Large intestine (tissue), 3 donors: ENCODE results near the gene SAP30. TPM values are rescaled to one million over a fixed set of nuclear protein-coding genes. Genes with fewer than 3 reads are reported as not detected.
A peak's percentile ranks its signal among the peaks of the same experiment; 100 is the strongest.

Source experiments
- DNase-seq, 2 donors: peaks; one replicate each; pipeline versions ENCODE4 v3.0.0 to v3.0.0-alpha.2; 2013
- H3K27ac ChIP-seq: one replicate; pipeline ENCODE4 v1.5.1; 2013; ENCODE audit warnings: low read length
- H3K27me3 ChIP-seq: 2 replicates; pipeline ENCODE4 v1.6.1; 2013; ENCODE audit warnings: low read length; ENCODE audit not compliant: control insufficient read depth, insufficient read depth
- H3K36me3 ChIP-seq: 2 replicates; pipeline ENCODE4 v1.6.1; 2013; ENCODE audit warnings: low read length; ENCODE audit not compliant: control insufficient read depth, insufficient read depth
- H3K4me1 ChIP-seq: one replicate; pipeline ENCODE4 v1.6.1; 2013; ENCODE audit warnings: low read length; ENCODE audit not compliant: control insufficient read depth, insufficient read depth
- H3K4me3 ChIP-seq: one replicate; pipeline ENCODE4 v1.5.1; 2013; ENCODE audit warnings: low read length
- H3K9me3 ChIP-seq: one replicate; pipeline ENCODE4 v1.6.1; 2013; ENCODE audit warnings: mild to moderate bottlenecking, low read depth, low read length, moderate library complexity; ENCODE audit not compliant: control insufficient read depth
- WGBS: methylation state at CpG from one replicate; pipeline ENCODE4 v1.1.5; 2013; ENCODE audit warnings: low lambda C conversion rate; ENCODE audit not compliant: insufficient coverage; 5-methylcytosine and 5-hydroxymethylcytosine counted together
- polyA plus RNA-seq: library from polyadenylated mRNA; unstranded; fragments of 120-200 nt; gene quantifications from one replicate; pipeline ENCODE4 v1.2.1, GENCODE V29; 2013

The SAP30 gene
- polyA plus RNA-seq, 1 donor: 9.5 TPM

GRCh38 chr4:173334085-173334890 is 36.5 kb upstream of the SAP30 start, which contains the start of gene HMGB2:
HMGB2 (minus strand) TSS chr4:173334358; CDS start chr4:173333649, 709 bp downstream.
- peak within 1 kb of the TSS; percentile 99 for H3K4me3 ChIP-seq
- peaks cover 4% of the 10 kb centered on the region for H3K36me3 ChIP-seq
- 0% methylated on average over 1 of the region's 61 CpGs for WGBS
- no peaks in the 10 kb centered on the region for H3K9me3 ChIP-seq
- peak; percentile 100 for DNase-seq
- H3K4me1 ChIP-seq: peaks cover 3% of the 10 kb centered on the region
- H3K27me3 ChIP-seq: no peaks in the 10 kb centered on the region
- H3K27ac ChIP-seq: peak within 1 kb of the TSS; percentile 100

DNA sequence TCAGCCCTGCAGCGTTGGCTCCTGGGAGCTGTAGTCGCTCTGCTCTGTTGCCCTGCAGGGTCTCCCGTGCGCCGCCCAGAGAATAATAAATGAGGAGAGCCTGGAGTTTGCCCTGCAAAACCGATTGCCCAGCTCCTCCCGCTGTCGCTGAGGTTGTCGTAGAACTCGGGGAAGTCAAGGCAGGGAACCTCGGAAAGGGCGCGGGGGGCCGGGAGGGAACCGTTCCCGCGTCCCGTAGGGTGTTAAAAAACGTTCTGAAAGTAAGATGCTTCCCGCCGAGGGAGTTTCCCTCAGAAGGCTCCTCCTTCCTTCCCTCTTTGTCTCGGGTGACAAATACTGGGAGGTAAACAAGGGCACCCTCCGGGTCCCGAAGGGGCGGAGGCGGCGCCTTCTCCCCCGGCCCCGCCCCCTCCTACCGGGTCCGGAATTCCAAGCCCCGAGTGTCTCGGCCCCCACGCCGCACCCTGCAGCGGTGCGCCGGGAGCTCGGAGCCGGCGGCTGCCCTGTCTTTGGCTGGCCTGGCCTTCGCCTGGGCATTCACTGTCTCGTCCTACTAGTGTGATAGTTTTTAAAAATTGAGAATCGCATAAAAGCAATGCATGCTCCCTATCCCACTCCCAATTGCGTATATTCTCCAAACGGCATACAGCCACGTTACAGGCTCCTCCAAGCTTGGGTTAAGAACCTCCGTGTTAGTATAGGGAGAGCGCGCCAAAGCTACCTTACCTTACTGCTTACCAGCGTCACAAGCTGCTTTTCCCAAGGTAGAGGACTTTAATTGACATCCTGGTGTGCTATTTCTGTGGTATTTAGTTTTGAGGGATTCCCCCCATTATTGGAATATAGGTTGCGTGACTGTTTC is 35.6 kb upstream of the SAP30 start:
- Histone ChIP-seq H3K27ac (peak overlapping the region; percentile 92), H3K9me3 (no peaks in the 10 kb centered on the region), H3K4me3 (peak overlapping the region; percentile 67), H3K4me1 (peaks cover 3% of the 10 kb centered on the region), H3K36me3 (no peaks in the 10 kb centered on the region), H3K27me3 (no peaks in the 10 kb centered on the region)
- DNase-seq: peak; percentile 74 to 92
- WGBS: 30% methylated on average over 2 of the region's 52 CpGs

DNA sequence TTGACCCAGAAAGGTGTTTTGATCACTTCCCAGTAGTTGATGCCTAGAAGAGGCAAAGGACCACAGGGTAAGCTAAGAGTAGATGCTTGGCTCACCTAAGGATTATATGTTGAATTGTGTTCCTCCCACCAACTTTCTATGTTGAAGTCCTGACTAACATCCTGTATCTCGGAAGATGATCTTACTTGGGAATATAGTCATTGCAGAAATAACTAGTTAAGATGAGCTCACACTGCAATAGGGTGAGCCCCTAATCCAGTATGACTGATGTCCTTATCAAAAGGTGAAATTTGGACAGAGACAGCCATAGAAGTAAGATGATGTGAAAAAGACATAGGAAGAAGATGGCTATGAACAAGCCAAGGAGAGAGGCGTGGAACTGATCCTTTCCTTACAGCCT is 33.3 kb upstream of the SAP30 start:
- no peaks in the 10 kb centered on the region for H3K36me3 ChIP-seq
- no CpG with 5 or more reads among the region's 2 CpGs for WGBS
- H3K4me1 ChIP-seq: peaks cover 3% of the 10 kb centered on the region
- H3K9me3 ChIP-seq: no peaks in the 10 kb centered on the region
- H3K4me3 ChIP-seq: no peak overlapping the region
- DNase-seq: no peak
- no peaks in the 10 kb centered on the region for H3K27me3 ChIP-seq
- H3K27ac ChIP-seq: no peak overlapping the region

DNA sequence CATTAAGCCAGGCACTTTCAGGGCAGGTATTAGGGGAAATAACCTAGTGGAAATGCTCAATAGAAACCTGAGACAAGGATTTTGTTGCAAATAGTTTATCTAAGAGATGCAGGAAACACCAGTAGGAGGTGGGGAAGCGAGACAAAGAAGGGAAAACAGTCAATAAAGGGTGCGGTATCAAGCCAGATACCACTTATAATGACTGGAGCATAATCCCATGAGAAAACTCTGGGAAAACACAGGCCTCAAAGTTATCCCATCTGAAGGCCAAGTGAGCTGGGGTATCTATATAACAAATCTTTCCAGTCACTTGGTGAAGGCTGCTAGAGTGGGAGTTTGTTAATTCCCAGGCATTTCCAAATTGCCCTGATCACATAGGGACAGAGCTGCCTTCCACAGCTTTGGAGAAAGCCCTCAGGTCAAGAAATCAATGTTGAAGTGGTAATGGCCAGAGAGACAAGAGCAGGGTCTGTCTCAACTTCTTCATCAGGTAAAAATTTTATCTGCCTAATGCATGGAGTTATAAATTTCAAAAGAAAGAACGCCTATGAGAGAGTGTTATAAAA is 26.8 kb upstream of the SAP30 start:
- Histone ChIP-seq H3K36me3 (no peaks in the 10 kb centered on the region), H3K9me3 (no peaks in the 10 kb centered on the region), H3K27ac (no peak overlapping the region), H3K4me3 (no peak overlapping the region), H3K4me1 (no peaks in the 10 kb centered on the region), H3K27me3 (no peaks in the 10 kb centered on the region)
- WGBS: 83% methylated on average over 1 of the region's 3 CpGs
- DNase-seq: no peak

GRCh38 chr4:173345648-173346047 is 25.1 kb upstream of the SAP30 start:
- no peaks in the 10 kb centered on the region for H3K4me1 ChIP-seq
- 20% methylated on average over 1 of the region's 2 CpGs for WGBS
- no peak for DNase-seq
- no peaks in the 10 kb centered on the region for H3K36me3 ChIP-seq
- no peaks in the 10 kb centered on the region for H3K27me3 ChIP-seq
- H3K4me3 ChIP-seq: no peak overlapping the region
- H3K9me3 ChIP-seq: no peaks in the 10 kb centered on the region
- no peak overlapping the region for H3K27ac ChIP-seq

- DNase-seq: no peak
These were observed 24.7 kb upstream of the SAP30 start for GRCh38 chr4:173346074-173346473.

DNA sequence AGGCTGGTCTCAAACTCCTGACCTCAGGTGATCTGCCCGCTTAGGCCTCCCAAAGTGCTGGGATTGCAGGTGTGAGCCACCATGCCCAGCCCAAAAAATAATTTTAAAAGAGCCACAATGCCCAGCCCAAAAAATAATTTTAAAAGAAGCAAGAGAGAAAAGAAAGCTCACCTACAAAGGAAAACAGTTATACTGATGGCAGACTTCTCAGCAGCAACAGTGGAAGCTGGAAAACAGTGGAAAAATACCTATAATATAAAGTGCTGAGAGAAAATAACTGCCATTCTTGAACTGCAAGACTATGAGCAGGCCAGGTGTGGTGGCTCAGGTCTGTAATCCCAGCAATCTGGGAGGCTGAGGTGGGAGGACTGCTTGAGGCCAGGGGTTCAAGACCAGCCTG is 23.3 kb upstream of the SAP30 start:
- H3K27ac ChIP-seq: no peak overlapping the region
- no peak for DNase-seq
- no peaks in the 10 kb centered on the region for H3K9me3 ChIP-seq
- no peaks in the 10 kb centered on the region for H3K27me3 ChIP-seq
- no CpG with 5 or more reads among the region's 1 CpG for WGBS
- no peaks in the 10 kb centered on the region for H3K36me3 ChIP-seq
- no peak overlapping the region for H3K4me3 ChIP-seq
- H3K4me1 ChIP-seq: no peaks in the 10 kb centered on the region

More at GRCh38 chr4:173346074-173346473, 24.7 kb upstream of the SAP30 start:
- H3K4me1 ChIP-seq: no peaks in the 10 kb centered on the region
- H3K27me3 ChIP-seq: no peaks in the 10 kb centered on the region
- 100% methylated on average over 2 of the region's 2 CpGs for WGBS
- H3K36me3 ChIP-seq: no peaks in the 10 kb centered on the region
- no peak overlapping the region for H3K27ac ChIP-seq
- H3K9me3 ChIP-seq: no peaks in the 10 kb centered on the region
- no peak overlapping the region for H3K4me3 ChIP-seq

- H3K27ac ChIP-seq: no peak overlapping the region
- no peak for DNase-seq
- no peak overlapping the region for H3K4me3 ChIP-seq
- H3K36me3 ChIP-seq: no peaks in the 10 kb centered on the region
- H3K4me1 ChIP-seq: no peaks in the 10 kb centered on the region
- 21% methylated on average over 2 of the region's 2 CpGs for WGBS
- H3K27me3 ChIP-seq: no peaks in the 10 kb centered on the region
- H3K9me3 ChIP-seq: no peaks in the 10 kb centered on the region
These were observed 12.8 kb upstream of the SAP30 start for GRCh38 chr4:173357939-173358338.

DNA sequence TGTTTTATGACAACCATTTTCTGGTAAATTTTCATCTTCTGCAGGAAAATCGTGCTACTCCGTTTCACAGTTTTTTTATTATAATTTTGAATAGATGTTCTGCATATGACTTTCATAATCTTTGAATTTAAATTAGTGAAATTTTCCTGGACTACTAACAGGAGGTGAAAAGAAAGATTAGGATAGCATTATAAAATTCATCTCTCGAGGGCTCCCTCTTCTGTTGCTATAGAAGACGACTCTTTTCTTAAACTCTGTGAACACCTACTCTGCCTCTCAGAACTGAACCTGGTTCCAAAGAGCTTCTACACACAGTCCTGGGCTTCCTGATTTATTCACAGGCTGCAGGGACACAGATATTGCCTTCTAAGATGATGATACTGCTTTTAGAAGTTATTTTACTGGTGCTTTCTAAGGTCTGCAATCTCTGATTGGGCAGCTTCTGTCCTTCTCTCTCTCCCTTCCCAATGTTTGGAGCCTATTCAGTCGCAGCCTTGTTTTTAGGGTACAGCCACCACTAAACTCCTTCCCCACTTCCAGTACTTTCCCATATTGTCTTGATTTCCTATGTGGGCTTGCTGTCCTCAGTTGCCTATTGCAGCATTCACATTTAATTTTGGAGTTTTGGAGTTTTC is 10.1 kb upstream of the SAP30 start:
- Histone ChIP-seq H3K36me3 (no peaks in the 10 kb centered on the region), H3K9me3 (no peaks in the 10 kb centered on the region), H3K27me3 (no peaks in the 10 kb centered on the region), H3K4me1 (no peaks in the 10 kb centered on the region), H3K4me3 (no peak overlapping the region), H3K27ac (no peak overlapping the region)
- DNase-seq: no peak
- WGBS: 100% methylated on average over 1 of the region's 5 CpGs

GRCh38 chr4:173362666-173363065 is 8.1 kb upstream of the SAP30 start:
- H3K9me3 ChIP-seq: no peaks in the 10 kb centered on the region
- H3K4me1 ChIP-seq: no peaks in the 10 kb centered on the region
- 93% methylated on average over 3 of the region's 3 CpGs for WGBS
- no peak overlapping the region for H3K27ac ChIP-seq
- H3K36me3 ChIP-seq: no peaks in the 10 kb centered on the region
- no peak for DNase-seq
- no peaks in the 10 kb centered on the region for H3K27me3 ChIP-seq
- H3K4me3 ChIP-seq: no peak overlapping the region
